Keratinocyte (primary cell): ENCODE results near the gene ETNK2. TPM values are rescaled to one million over a fixed set of nuclear protein-coding genes. Genes with fewer than 3 reads are reported as not detected.
A peak's percentile ranks its signal among the peaks of the same experiment; 100 is the strongest.

ENCODE experiments used
- DNase-seq: peaks from one replicate; pipeline ENCODE4 v3.0.0-alpha.2; 2011; ENCODE audit warnings: low read depth, missing footprints, low spot score
- FAIRE-seq: peaks from 2 replicates; lab custom pipeline; 2011; peaks lifted over from hg19 to GRCh38; lab: Jason Lieb, UNC
- H2AFZ ChIP-seq: 2 replicates; pipeline ENCODE4 v1.6.0; 2012; ENCODE audit warnings: low read length, control low read depth, inconsistent platforms; ENCODE audit not compliant: control insufficient read depth
- H3K27ac ChIP-seq: 2 replicates; pipeline ENCODE4 v1.5.1; 2011; ENCODE audit warnings: low read length; ENCODE audit not compliant: control insufficient read depth, insufficient read depth
- H3K27me3 ChIP-seq: 3 replicates; pipeline ENCODE4 v1.6.0; 2011; ENCODE audit warnings: low read length; ENCODE audit not compliant: control insufficient read depth, insufficient read depth; ENCODE audit errors: extremely low read depth
- H3K36me3 ChIP-seq, 2 experiments: 2 replicates in 1 of 2; 3 replicates in 1 of 2; pipeline ENCODE4 v1.5.1; 2011; ENCODE audit warnings: low read length in 2 of 2, mild to moderate bottlenecking in 1 of 2; ENCODE audit not compliant: control insufficient read depth in 2 of 2, insufficient read depth in 2 of 2; ENCODE audit errors: extremely low read depth in 1 of 2
- H3K4me1 ChIP-seq: 3 replicates; pipeline ENCODE4 v1.5.1; 2011; ENCODE audit warnings: low read length; ENCODE audit not compliant: control insufficient read depth, insufficient read depth; ENCODE audit errors: extremely low read depth
- H3K4me2 ChIP-seq: 3 replicates; pipeline ENCODE4 v1.6.0; 2011; ENCODE audit warnings: low read depth, low read length; ENCODE audit not compliant: control insufficient read depth, insufficient read depth; ENCODE audit errors: extremely low read depth
- H3K4me3 ChIP-seq, 3 experiments: fragments of 200-600 bp in 1 of 3; sonication (generic) in 1 of 3; 2 replicates in 2 of 3; 3 replicates in 1 of 3; pipeline ENCODE4 v1.5.1; 2011 to 2016; ENCODE audit warnings: low read length in 3 of 3, mild to moderate bottlenecking in 3 of 3, control low read depth in 2 of 3, inconsistent platforms in 1 of 3, low read depth in 1 of 3, mixed read lengths in 1 of 3, mixed run types in 1 of 3, moderate library complexity in 1 of 3; ENCODE audit not compliant: control insufficient read depth in 2 of 3, insufficient read depth in 2 of 3; ENCODE audit errors: extremely low read depth in 1 of 3
- H3K79me2 ChIP-seq: 2 replicates; pipeline ENCODE4 v1.6.0; 2012; ENCODE audit warnings: low read length; ENCODE audit not compliant: control insufficient read depth, insufficient read depth
- H3K9ac ChIP-seq: 3 replicates; pipeline ENCODE4 v1.6.0; 2011; ENCODE audit warnings: low read length; ENCODE audit not compliant: control insufficient read depth, insufficient read depth; ENCODE audit errors: extremely low read depth
- H3K9me1 ChIP-seq: 3 replicates; pipeline ENCODE4 v1.6.0; 2011; ENCODE audit warnings: low read length; ENCODE audit not compliant: control insufficient read depth, insufficient read depth; ENCODE audit errors: extremely low read depth
- H3K9me3 ChIP-seq: 2 replicates; pipeline ENCODE4 v1.5.1; 2012; ENCODE audit warnings: low read depth, low read length; ENCODE audit not compliant: control insufficient read depth
- H4K20me1 ChIP-seq: 3 replicates; pipeline ENCODE4 v1.6.0; 2011; ENCODE audit warnings: low read length; ENCODE audit not compliant: control insufficient read depth, insufficient read depth; ENCODE audit errors: extremely low read depth
- EZH2 ChIP-seq: IDR thresholded peaks from one replicate; pipeline ENCODE4 v1.6.1; 2012; ENCODE audit warnings: inconsistent platforms, mild to moderate bottlenecking, low read length, moderate library complexity
- dilution Hi-C: fragments of 300-500 bp; cut with MboI; formaldehyde crosslinking; loops from one replicate; pipeline ENCODE4 v1.7.0; 2020; ENCODE audit warnings: low sequenced_read_pairs; ENCODE audit not compliant: extremely low pct_ligation_motif_present
- polyA plus RNA-seq, 5 experiments: library from polyadenylated mRNA; depleted of rRNA in 3 of 5; stranded (reverse) in 3 of 5; stranded (forward) in 1 of 5; unstranded in 1 of 5; fragments of >200 nt; gene quantifications; 1 replicate in 1 of 5; 2 replicates in 3 of 5; 3 replicates in 1 of 5; pipeline versions ENCODE4 v1.2.1 to v1.2.3, GENCODE V29; 2011 to 2012; ENCODE audit warnings: missing spikeins in 2 of 5, low read depth in 1 of 5, low replicate concordance in 1 of 5
- TF ChIP-seq, protein P1 (sequence below), 3 experiments: IDR thresholded peaks in 1 of 3; conservative IDR thresholded peaks in 1 of 3; optimal IDR thresholded peaks in 1 of 3; 2 replicates in 2 of 3; 3 replicates in 1 of 3; pipeline versions ENCODE3 to v1.5.1; 2011; ENCODE audit warnings: low read length in 3 of 3, mild to moderate bottlenecking in 3 of 3, moderate library complexity in 2 of 3, control low read depth in 1 of 3, inconsistent platforms in 1 of 3; ENCODE audit not compliant: insufficient read depth in 2 of 3; ENCODE audit errors: extremely low read depth in 1 of 3

The ETNK2 gene
- polyA plus RNA-seq, 1 donor (not counting 4 experiments of a cell fraction or from before 2014, with no cell fraction given), result 18.4 TPM

GRCh38 chr1:204128464-204128963 lies 23.3 kb downstream of the ETNK2 start:
- Histone ChIP-seq H3K27ac (no peak overlapping the region), H4K20me1 (no peaks in the 10 kb centered on the region), H3K9ac (no peak overlapping the region), H3K9me1 (no peaks in the 10 kb centered on the region), H2AFZ (no peak overlapping the region), H3K4me2 (peak overlapping the region; percentile 87), H3K9me3 (no peaks in the 10 kb centered on the region), H3K27me3 (no peaks in the 10 kb centered on the region), H3K79me2 (no peaks in the 10 kb centered on the region), H3K36me3 (no peaks in the 10 kb centered on the region), H3K4me3 (no peak overlapping the region), H3K4me1 (peaks cover 32% of the 10 kb centered on the region)
- no peak for TF ChIP-seq EZH2
- TF ChIP-seq, protein P1, sequence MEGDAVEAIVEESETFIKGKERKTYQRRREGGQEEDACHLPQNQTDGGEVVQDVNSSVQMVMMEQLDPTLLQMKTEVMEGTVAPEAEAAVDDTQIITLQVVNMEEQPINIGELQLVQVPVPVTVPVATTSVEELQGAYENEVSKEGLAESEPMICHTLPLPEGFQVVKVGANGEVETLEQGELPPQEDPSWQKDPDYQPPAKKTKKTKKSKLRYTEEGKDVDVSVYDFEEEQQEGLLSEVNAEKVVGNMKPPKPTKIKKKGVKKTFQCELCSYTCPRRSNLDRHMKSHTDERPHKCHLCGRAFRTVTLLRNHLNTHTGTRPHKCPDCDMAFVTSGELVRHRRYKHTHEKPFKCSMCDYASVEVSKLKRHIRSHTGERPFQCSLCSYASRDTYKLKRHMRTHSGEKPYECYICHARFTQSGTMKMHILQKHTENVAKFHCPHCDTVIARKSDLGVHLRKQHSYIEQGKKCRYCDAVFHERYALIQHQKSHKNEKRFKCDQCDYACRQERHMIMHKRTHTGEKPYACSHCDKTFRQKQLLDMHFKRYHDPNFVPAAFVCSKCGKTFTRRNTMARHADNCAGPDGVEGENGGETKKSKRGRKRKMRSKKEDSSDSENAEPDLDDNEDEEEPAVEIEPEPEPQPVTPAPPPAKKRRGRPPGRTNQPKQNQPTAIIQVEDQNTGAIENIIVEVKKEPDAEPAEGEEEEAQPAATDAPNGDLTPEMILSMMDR (optimal IDR thresholded peaks at IDR 0.05 in 1 of 3, IDR thresholded peaks at IDR 0.05 in 1 of 3, conservative IDR thresholded peaks at IDR 0.05 in 1 of 3; ENCODE audit: extremely low read depth in 1 of 3, insufficient read depth in 2 of 3, low read length in 3 of 3), result no peak
- DNase-seq (no peak), FAIRE-seq (no peak)
- dilution Hi-C loops, result loop anchor here (25.0 kb wide), 1 partner anchor 266 kb away; the partner anchor contains the start of gene SNRPE

DNA sequence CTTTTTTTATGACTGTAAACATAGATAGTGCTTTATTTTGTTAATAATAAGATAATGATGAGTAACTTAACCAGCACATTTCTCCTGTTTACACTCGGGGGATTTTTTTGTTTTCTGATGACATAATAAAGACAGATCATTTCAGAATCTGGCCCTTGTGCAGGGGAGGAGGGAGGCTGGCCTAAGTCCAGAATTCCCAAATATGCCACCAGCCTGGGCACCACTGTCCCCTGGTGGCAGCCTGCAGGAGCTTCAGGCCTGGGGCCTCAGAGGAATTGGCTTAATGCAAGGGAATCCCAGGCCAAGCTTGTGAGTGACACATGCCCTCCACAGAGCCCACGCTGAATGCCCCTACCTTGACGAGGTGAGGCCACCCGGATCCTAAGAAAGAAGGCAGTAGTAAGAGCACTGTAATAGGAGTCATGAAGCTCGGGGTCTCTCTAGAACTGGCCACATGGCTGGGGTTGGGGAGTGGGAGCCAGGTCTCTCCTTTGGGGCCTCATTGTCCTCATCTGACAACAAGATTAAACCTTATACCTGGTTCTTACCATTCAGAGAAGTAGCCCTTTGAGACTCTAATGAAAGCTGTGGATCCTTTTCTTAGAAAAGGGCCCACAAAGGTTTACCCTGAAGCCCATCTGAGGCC lies 24.1 kb downstream of the ETNK2 start:
- Histone ChIP-seq H3K27ac (peak overlapping the region; percentile 38), H3K9me1 (no peaks in the 10 kb centered on the region), H3K27me3 (no peaks in the 10 kb centered on the region), H4K20me1 (no peaks in the 10 kb centered on the region), H2AFZ (no peak overlapping the region), H3K4me3 (no peak overlapping the region), H3K9me3 (no peaks in the 10 kb centered on the region), H3K9ac (no peak overlapping the region), H3K4me1 (peaks cover 32% of the 10 kb centered on the region), H3K4me2 (no peak overlapping the region), H3K36me3 (peaks cover 4% of the 10 kb centered on the region in 2 experiments), H3K79me2 (no peaks in the 10 kb centered on the region)
- dilution Hi-C loops, result loop anchor here (25.0 kb wide), 1 partner anchor 265 kb away; the partner anchor contains the start of gene SNRPE
- FAIRE-seq (peak; percentile 90), DNase-seq (no peak)
- TF ChIP-seq, protein P1 (optimal IDR thresholded peaks at IDR 0.05 in 1 of 3, IDR thresholded peaks at IDR 0.05 in 1 of 3, conservative IDR thresholded peaks at IDR 0.05 in 1 of 3; ENCODE audit: extremely low read depth in 1 of 3, insufficient read depth in 2 of 3, low read length in 3 of 3), result peak; percentile 88 to 98 (median 98)
- no peak for TF ChIP-seq EZH2
